Stimulated activated CD8-positive, alpha-beta memory T cell treated with anti-CD3 and anti-CD28 coated beads, Interleukin-4, amount 100 ng/mL, for 1 hour (primary cell): Measurements from ENCODE around the gene ZNF823.
"Not testable (repeated sequence)": the region's sequence is repeated elsewhere in the genome, so short reads cannot be mapped to it uniquely, and the experiment has no call there.

ENCODE experiments used
- DNase-seq, 2 donors: peaks; one replicate each; pipeline ENCODE4 v3.0.0-alpha.2; 2020; ENCODE audit warnings: low read depth in 2 of 2, low spot score in 1 of 2

ZNF823 gene

GRCh38 chr19:11738746-11739620 is at the start of gene ZNF823:
Gene ZNF823 (minus strand): TSS chr19:11738946. CDS start chr19:11738819, 127 bp downstream.
- peak; percentile 91 to 95 for DNase-seq

- DNase-seq, result no peak
These were observed 48.8 kb upstream of the ZNF823 start for GRCh38 chr19:11787536-11787935.

DNA sequence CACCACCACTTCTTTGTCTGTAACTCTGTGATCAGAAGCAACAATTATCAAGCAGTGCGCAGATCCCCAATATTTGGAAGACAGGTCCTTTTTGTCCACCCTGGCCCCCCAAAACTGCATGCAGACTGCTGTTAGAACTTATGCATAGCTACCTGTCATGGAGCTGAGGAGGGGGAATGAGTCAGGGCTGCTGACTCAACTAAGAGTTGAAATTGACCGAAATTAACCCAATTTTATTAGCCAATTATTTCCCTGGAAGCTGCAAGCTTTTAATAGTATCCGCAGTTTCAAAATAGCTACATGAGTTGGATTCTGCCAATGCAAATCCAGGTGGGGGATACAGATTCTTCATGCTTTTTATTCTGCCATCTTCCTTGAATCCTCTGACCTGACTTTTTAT is 45.6 kb upstream of the ZNF823 start:
- no peak for DNase-seq

DNA sequence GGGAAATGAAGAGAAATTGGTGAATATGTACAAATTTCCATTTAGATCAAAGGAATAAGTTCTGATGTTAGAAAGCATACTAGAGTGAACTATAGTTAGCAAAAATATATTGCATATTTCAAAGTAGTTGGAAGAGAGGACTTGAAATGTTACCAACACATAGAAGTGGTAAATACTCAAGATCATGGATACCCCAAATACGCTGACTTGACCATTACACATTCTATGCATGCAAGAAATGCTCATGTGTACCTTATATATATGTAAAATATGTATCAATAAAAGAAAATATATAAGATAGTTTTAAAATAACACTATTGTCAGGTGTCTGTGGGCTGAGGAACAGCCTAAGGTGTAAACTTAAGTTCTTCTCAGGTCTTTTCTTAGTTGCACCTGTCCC is 45.0 kb upstream of the ZNF823 start:
- DNase-seq, result no peak

- no peak for DNase-seq
These were observed 42.7 kb upstream of the ZNF823 start for GRCh38 chr19:11781295-11782057.

- DNase-seq, result no peak
These were observed 41.8 kb upstream of the ZNF823 start for GRCh38 chr19:11780431-11781020.

DNA sequence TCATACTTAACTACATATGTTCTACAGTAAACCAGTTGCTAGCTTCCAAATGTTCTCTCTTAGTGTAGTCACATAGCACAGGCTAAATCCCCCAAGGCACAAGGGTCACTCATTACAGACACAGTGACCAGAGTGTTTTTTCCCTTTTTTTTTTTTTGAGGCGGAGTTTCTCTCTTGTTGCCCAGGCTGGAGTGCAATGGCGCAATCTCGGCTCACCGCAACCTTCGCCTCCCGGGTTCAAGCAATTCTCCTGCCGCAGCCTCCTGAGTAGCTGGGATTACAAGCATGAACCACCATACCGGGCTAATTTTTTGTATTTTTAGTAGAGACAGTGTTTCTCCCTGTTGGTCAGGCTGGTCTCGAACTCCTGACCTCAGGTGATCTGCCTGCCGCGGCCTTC is 37.9 kb upstream of the ZNF823 start:
- not testable (repeated sequence) for DNase-seq

GRCh38 chr19:11771520-11771919 is 32.8 kb upstream of the ZNF823 start:
- not testable (repeated sequence) for DNase-seq

DNA sequence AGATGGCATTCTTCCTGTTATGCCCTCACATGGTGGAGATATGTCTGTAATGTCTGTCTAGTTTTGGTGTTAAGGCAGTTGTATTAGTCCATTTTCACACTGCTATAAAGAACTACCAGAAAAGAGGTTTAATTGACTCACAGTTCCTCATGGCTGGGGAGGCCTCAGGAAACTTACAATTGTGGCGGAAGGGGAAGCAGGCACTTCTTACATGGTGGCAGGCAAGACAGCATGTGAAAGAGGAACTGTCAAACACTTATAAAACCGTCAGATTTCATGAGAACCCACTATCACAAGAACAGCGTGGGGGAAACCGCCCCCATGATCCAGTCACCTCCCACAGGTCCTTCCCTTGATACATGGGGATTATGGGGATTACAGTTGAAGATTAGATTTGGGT is 31.2 kb upstream of the ZNF823 start:
- no peak for DNase-seq

DNA sequence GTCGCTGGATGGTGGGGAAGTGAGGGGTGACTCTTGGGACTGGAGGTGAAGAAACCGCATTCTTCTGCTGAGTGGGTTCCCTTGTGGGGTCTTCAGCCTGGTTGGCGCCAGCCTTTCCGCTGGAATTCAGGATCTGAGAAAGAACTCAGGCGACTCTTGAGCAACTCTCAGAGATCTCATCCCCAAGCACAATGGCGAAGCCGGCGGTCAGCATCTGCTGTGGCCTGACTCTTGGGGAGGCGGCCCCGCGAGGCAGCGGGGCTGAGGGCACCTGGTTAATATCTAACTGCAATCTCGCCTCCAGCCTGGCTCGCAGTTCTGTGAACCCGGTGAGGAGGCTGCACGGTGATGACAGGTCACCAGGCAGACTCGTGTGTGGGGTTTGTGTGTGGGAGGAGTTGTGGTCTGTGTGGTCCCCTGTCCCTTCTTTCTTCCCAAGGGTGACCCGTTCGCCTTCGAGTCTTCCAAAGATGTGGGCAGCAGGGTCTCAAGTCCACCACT is 28.9 kb upstream of the ZNF823 start:
- peak in 1 of 2 donors; percentile 1 for DNase-seq

GRCh38 chr19:11766597-11767591 is 28.1 kb upstream of the ZNF823 start, which contains the start of gene ZNF441:
Gene ZNF441 (plus strand): TSS chr19:11767000. CDS start chr19:11767194, 194 bp downstream.
- DNase-seq, result peak; percentile 86 to 87

GRCh38 chr19:11763611-11764010 is 24.9 kb upstream of the ZNF823 start:
- no peak for DNase-seq

DNA sequence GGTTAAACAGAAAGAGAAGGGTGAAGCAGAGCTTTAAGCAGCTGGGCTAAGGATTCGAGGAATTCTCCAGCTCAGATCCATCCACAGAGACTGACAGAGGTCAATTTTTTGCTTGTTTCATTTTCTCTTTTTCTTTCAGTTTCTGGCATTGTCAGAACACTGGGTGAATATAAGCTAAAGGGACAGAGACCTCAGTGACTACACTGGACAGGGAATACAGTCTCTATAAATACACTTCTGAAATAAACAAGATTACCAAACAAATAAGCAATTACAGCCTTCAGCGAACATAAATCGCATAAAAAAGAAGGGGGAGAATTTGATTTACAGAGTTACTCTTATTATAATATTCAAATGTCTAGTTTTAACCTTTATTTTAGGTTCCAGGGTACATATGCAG is 24.4 kb upstream of the ZNF823 start:
- no peak for DNase-seq

DNA sequence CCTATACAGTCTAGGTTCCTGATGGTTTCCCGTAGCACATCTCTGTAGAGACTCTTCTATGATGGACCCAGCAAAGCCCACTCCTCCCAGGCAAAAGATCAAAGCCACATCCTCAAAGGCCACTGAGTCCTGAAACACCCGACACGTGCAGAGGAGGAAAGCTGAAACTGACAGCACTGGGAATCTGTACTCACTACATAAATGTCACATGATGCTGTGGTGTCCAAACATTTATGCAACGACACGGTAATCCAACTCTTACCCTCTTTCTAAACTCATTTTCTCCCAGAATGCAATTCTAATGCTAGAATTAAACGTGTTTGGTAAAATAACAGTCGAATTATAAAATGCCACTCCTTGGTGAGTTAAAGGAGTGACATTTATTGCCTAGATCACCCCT is 21.1 kb upstream of the ZNF823 start:
- no peak for DNase-seq

- no peak for DNase-seq
These were observed 18.2 kb upstream of the ZNF823 start for GRCh38 chr19:11756965-11757364.

- DNase-seq, result no peak
These were observed 15.9 kb upstream of the ZNF823 start for GRCh38 chr19:11754663-11755062.

- no peak for DNase-seq
These were observed 13.5 kb upstream of the ZNF823 start for GRCh38 chr19:11752244-11752736.

DNA sequence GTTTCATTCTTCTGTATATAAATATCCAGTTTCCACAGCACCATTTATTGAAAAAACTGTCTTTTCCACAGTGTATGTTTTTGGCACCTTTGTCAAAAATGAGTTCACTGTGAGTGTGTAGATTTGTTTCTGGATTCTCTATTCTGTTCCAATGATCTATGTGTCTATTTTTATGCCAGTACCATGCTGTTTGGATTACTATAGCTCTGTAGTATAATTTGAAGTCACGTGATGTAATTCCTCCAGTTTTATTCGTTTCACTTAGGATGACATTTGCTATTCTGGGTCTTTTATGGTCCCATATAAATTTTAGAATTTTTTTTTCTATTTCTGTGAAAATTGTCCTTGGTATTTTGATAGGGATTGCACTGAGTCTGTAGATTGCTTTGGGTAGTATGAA is 11.0 kb upstream of the ZNF823 start:
- no peak for DNase-seq

- DNase-seq, result no peak
These were observed 8.5 kb upstream of the ZNF823 start for GRCh38 chr19:11747277-11747676.

GRCh38 chr19:11745869-11746268 is 7.1 kb upstream of the ZNF823 start:
- no peak for DNase-seq
